HL-60 (cell line): Measurements from ENCODE around the gene NSRP1.

Experiments used
- DNase-seq, 2 experiments: peaks; one replicate each; pipeline ENCODE4 v3.0.0-alpha.2; 2010 to 2020; ENCODE audit warnings: low read depth in 1 of 2, low spot score in 1 of 2
- H3K27ac ChIP-seq: fragments of 250-450 bp; sonication (Bioruptor Pico); replicated peaks from 2 replicates; pipeline ENCODE4 v1.5.1; 2020; ENCODE audit warnings: mild to moderate bottlenecking, moderate library complexity
- H3K27me3 ChIP-seq: fragments of 250-450 bp; sonication (Bioruptor Pico); 2 replicates; pipeline ENCODE4 v1.5.1; 2021; ENCODE audit warnings: mild to moderate bottlenecking, moderate library complexity; ENCODE audit not compliant: insufficient read depth, poor library complexity, severe bottlenecking
- H3K4me3 ChIP-seq: replicated peaks from 2 replicates; pipeline ENCODE4 v1.5.1; 2011; ENCODE audit warnings: mild to moderate bottlenecking, control low read depth, low read length; ENCODE audit not compliant: insufficient read depth
- GABPA ChIP-seq: IDR thresholded peaks from 2 replicates; pipeline ENCODE4 v1.6.1; 2012; ENCODE audit warnings: low read depth
- POLR2AphosphoS5 ChIP-seq: IDR thresholded peaks from 2 replicates; pipeline ENCODE4 v1.6.1; 2012; ENCODE audit warnings: low read depth
- SPI1 ChIP-seq: IDR thresholded peaks from 2 replicates; pipeline ENCODE4 v1.6.1; 2012; ENCODE audit warnings: low read depth, mild to moderate bottlenecking, borderline replicate concordance
- TF ChIP-seq, protein P1 (sequence below): IDR thresholded peaks from 2 replicates; pipeline ENCODE4 v1.6.1; 2012; ENCODE audit warnings: low read depth; ENCODE audit not compliant: insufficient replicate concordance
- TF ChIP-seq, protein P2 (sequence below): IDR thresholded peaks from one replicate; pipeline ENCODE4 v1.5.1; 2011; ENCODE audit warnings: low read length, control low read depth, inconsistent platforms; ENCODE audit not compliant: insufficient read depth

The NSRP1 gene

DNA sequence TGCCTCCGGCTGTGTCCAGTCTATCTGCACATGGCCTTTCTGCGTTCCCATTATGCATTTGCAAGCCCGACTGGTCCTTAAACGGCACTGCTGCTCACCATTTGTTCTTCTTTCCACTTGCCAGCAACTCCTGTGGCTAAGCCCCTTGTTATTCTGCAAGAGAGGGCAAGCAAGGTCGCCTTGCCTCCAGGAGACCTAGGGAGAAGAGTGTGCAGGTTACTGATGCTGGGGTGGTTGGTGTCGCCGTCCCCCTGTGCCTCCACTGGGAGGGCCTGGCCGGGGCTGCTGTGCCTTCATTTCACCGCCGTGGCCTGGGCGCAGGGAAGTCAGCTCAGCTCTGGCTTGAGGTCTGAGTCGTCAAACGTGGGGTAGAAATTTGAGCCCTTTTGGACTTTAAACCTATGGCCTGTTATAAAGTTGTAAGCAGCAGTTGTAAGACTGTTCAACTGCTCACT, 106.1 kb downstream of the NSRP1 start:
- Histone ChIP-seq H3K27me3 (no peaks in the 10 kb centered on the region), H3K4me3 (no peak overlapping the region), H3K27ac (no peak overlapping the region)
- TF ChIP-seq GABPA (no peak), SPI1 (no peak), POLR2AphosphoS5 (no peak)
- TF ChIP-seq, protein P1, sequence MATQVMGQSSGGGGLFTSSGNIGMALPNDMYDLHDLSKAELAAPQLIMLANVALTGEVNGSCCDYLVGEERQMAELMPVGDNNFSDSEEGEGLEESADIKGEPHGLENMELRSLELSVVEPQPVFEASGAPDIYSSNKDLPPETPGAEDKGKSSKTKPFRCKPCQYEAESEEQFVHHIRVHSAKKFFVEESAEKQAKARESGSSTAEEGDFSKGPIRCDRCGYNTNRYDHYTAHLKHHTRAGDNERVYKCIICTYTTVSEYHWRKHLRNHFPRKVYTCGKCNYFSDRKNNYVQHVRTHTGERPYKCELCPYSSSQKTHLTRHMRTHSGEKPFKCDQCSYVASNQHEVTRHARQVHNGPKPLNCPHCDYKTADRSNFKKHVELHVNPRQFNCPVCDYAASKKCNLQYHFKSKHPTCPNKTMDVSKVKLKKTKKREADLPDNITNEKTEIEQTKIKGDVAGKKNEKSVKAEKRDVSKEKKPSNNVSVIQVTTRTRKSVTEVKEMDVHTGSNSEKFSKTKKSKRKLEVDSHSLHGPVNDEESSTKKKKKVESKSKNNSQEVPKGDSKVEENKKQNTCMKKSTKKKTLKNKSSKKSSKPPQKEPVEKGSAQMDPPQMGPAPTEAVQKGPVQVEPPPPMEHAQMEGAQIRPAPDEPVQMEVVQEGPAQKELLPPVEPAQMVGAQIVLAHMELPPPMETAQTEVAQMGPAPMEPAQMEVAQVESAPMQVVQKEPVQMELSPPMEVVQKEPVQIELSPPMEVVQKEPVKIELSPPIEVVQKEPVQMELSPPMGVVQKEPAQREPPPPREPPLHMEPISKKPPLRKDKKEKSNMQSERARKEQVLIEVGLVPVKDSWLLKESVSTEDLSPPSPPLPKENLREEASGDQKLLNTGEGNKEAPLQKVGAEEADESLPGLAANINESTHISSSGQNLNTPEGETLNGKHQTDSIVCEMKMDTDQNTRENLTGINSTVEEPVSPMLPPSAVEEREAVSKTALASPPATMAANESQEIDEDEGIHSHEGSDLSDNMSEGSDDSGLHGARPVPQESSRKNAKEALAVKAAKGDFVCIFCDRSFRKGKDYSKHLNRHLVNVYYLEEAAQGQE: no peak
- TF ChIP-seq, protein P2, sequence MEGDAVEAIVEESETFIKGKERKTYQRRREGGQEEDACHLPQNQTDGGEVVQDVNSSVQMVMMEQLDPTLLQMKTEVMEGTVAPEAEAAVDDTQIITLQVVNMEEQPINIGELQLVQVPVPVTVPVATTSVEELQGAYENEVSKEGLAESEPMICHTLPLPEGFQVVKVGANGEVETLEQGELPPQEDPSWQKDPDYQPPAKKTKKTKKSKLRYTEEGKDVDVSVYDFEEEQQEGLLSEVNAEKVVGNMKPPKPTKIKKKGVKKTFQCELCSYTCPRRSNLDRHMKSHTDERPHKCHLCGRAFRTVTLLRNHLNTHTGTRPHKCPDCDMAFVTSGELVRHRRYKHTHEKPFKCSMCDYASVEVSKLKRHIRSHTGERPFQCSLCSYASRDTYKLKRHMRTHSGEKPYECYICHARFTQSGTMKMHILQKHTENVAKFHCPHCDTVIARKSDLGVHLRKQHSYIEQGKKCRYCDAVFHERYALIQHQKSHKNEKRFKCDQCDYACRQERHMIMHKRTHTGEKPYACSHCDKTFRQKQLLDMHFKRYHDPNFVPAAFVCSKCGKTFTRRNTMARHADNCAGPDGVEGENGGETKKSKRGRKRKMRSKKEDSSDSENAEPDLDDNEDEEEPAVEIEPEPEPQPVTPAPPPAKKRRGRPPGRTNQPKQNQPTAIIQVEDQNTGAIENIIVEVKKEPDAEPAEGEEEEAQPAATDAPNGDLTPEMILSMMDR: no peak
- DNase-seq: no peak

DNA sequence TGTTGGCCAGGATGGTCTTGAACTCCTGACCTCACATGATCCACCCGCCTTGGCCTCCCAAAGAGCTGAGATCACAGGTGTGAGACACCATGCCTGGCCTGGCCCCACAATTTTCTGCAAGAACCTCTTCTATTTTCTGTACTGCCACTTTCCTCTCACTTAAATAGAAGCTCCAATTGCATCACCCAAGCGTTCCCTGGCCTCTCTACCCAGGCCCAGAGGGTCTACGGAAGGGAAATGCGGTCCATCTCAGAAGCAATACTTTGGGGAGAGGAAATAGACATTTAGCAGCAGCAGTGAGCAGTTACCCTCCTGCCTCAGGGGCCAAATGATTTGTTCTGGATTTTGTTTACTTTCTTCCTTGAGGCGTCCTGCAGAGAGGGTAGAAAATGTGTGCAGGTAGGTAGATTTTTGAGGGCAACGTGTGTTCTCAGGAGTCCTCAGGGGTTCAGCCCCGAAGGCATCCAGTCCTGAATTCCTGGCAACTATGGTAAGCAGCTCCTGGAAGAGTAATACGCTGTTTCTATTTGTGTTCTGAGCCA, 107.9 kb downstream of the NSRP1 start:
- Histone ChIP-seq H3K27ac (no peak overlapping the region), H3K4me3 (no peak overlapping the region)

DNA sequence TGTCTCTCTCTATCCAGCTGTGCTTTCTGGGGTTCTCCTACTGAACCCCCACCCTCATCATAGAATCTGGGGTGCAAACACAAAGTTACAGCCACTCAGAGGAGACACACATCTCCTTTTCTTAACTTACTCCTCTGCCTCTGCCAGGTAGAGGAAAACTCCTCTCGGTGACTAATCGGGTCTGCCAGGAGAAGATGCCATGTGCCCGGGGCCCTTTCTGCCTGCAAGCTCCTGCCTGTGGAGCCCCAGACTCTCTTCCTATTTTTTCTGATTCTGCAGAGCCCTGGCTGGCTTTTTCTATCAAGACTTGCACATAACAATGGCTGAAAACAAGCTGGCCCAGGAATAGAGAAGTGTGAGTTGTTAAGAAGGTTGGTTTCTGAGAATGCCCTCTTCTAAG, 108.5 kb downstream of the NSRP1 start:
- H3K4me3 ChIP-seq: no peak overlapping the region
- TF ChIP-seq GABPA (no peak), POLR2AphosphoS5 (no peak), SPI1 (no peak)
- TF ChIP-seq, protein P2: no peak
- TF ChIP-seq, protein P1: no peak
- H3K27ac ChIP-seq: no peak overlapping the region
- H3K27me3 ChIP-seq: no peaks in the 10 kb centered on the region
- DNase-seq: no peak

More for the DNA sequence above, 107.9 kb downstream of the NSRP1 start:
- no peaks in the 10 kb centered on the region for H3K27me3 ChIP-seq
- DNase-seq: no peak
- TF ChIP-seq GABPA (no peak), POLR2AphosphoS5 (no peak), SPI1 (no peak)
- TF ChIP-seq, protein P2: no peak
- TF ChIP-seq, protein P1: no peak
